Suprapubic skin (tissue), 4 donors: ENCODE measurements around the gene SLX9. TPM values are rescaled to one million over a fixed set of nuclear protein-coding genes. Genes with fewer than 3 reads are reported as not detected.
A peak's percentile ranks its signal among the peaks of the same experiment; 100 is the strongest.

Experiments
- DNase-seq, 2 donors: peaks; one replicate each; pipeline ENCODE4 v3.0.0-alpha.2; 2019; ENCODE audit warnings: low spot score in 2 of 2
- H3K27ac ChIP-seq: fragments of 200-600 bp; sonication (generic); one replicate; pipeline ENCODE4 v1.5.1; 2019
- H3K27me3 ChIP-seq: fragments of 200-600 bp; sonication (generic); one replicate; pipeline ENCODE4 v1.5.1; 2019
- H3K36me3 ChIP-seq: fragments of 200-600 bp; sonication (generic); one replicate; pipeline ENCODE4 v1.5.1; 2019
- H3K4me1 ChIP-seq: fragments of 200-600 bp; sonication (generic); one replicate; pipeline ENCODE4 v1.5.1; 2019
- H3K4me3 ChIP-seq: fragments of 200-600 bp; sonication (generic); one replicate; pipeline ENCODE4 v1.5.1; 2019; ENCODE audit warnings: mild to moderate bottlenecking
- H3K9me3 ChIP-seq: fragments of 200-600 bp; sonication (generic); one replicate; pipeline ENCODE4 v1.5.1; 2019
- CTCF ChIP-seq, 2 donors: fragments of 200-600 bp in 1 of 2; fragments of 450-650 bp in 1 of 2; sonication (generic) in 1 of 2; IDR thresholded peaks; one replicate each; pipeline ENCODE4 v1.5.1; 2016 to 2019; ENCODE audit warnings: antibody characterized with exemption in 2 of 2, mild to moderate bottlenecking in 1 of 2, moderate library complexity in 1 of 2
- EP300 ChIP-seq: sonication (generic); formaldehyde crosslinking; IDR thresholded peaks from one replicate; pipeline ENCODE4 v1.6.1; 2017; ENCODE audit warnings: antibody characterized with exemption
- POLR2A ChIP-seq, 2 donors: fragments of 450-650 bp; IDR thresholded peaks; one replicate each; pipeline ENCODE4 v1.6.1; 2017; ENCODE audit warnings: antibody characterized with exemption in 2 of 2, mild to moderate bottlenecking in 2 of 2, moderate library complexity in 2 of 2
- POLR2AphosphoS5 ChIP-seq, 3 donors: sonication (generic); formaldehyde crosslinking; IDR thresholded peaks; one replicate each; pipeline ENCODE4 v1.6.1; 2017; ENCODE audit warnings: antibody characterized with exemption in 3 of 3
- WGBS: methylation state at CpG from one replicate; pipeline ENCODE4 v1.1.5; 2018; 5-methylcytosine and 5-hydroxymethylcytosine counted together
- total RNA-seq, 4 donors: library from RNA; depleted of rRNA; stranded (reverse); fragments of >200 nt; gene quantifications; one replicate each; pipeline ENCODE4 v1.1.0, GENCODE V29; 2016

SLX9 gene
- total RNA-seq, 4 donors from 2014 or later: 13.4 to 16.9 (median 14.4) TPM

- Histone ChIP-seq H3K4me3 (no peak overlapping the region), H3K36me3 (peaks cover 45% of the 10 kb centered on the region), H3K27me3 (no peaks in the 10 kb centered on the region), H3K4me1 (peaks cover 38% of the 10 kb centered on the region), H3K9me3 (no peaks in the 10 kb centered on the region), H3K27ac (no peak overlapping the region)
- no peak for TF ChIP-seq CTCF (IDR thresholded peaks at IDR 0.05)
- TF ChIP-seq POLR2A (IDR thresholded peaks at IDR 0.05): no peak
- no peak for TF ChIP-seq EP300
- no peak for TF ChIP-seq POLR2AphosphoS5 (IDR thresholded peaks at IDR 0.05)
- 93% methylated on average over 10 of the region's 22 CpGs for WGBS
- no peak for DNase-seq
Observed at GRCh38 chr21:44957047-44957831, 17.4 kb downstream of the SLX9 start.

- Histone ChIP-seq H3K27me3 (no peaks in the 10 kb centered on the region), H3K9me3 (no peaks in the 10 kb centered on the region), H3K27ac (peak overlapping the region; percentile 78), H3K4me1 (peaks cover 38% of the 10 kb centered on the region), H3K36me3 (peaks cover 46% of the 10 kb centered on the region), H3K4me3 (peak overlapping the region; percentile 2)
- DNase-seq: no peak
- no peak for TF ChIP-seq POLR2AphosphoS5 (IDR thresholded peaks at IDR 0.05)
- no peak for TF ChIP-seq CTCF (IDR thresholded peaks at IDR 0.05)
- TF ChIP-seq EP300: no peak
- TF ChIP-seq POLR2A (IDR thresholded peaks at IDR 0.05): no peak
- 76% methylated on average over 18 of the region's 26 CpGs for WGBS
Observed at GRCh38 chr21:44957901-44958451, 18.1 kb downstream of the SLX9 start.

- H3K27ac ChIP-seq: peak overlapping the region; percentile 78
- TF ChIP-seq POLR2A (IDR thresholded peaks at IDR 0.05): no peak
- peak in 1 of 3 donors; percentile 15 for TF ChIP-seq POLR2AphosphoS5 (IDR thresholded peaks at IDR 0.05)
- H3K4me1 ChIP-seq: peaks cover 38% of the 10 kb centered on the region
- no peaks in the 10 kb centered on the region for H3K27me3 ChIP-seq
- H3K9me3 ChIP-seq: no peaks in the 10 kb centered on the region
- WGBS: 21% methylated on average over 10 of the region's 28 CpGs
- H3K4me3 ChIP-seq: peak overlapping the region; percentile 2
- H3K36me3 ChIP-seq: peaks cover 40% of the 10 kb centered on the region
- peak in 1 of 2 donors; percentile 88 for DNase-seq
Observed at GRCh38 chr21:44958471-44959191, 18.8 kb downstream of the SLX9 start.

GRCh38 chr21:44959376-44960091 lies 19.7 kb downstream of the SLX9 start:
- no peaks in the 10 kb centered on the region for H3K9me3 ChIP-seq
- DNase-seq: no peak
- no peaks in the 10 kb centered on the region for H3K27me3 ChIP-seq
- H3K4me1 ChIP-seq: peaks cover 38% of the 10 kb centered on the region
- peak overlapping the region; percentile 2 for H3K4me3 ChIP-seq
- H3K27ac ChIP-seq: peak overlapping the region; percentile 78
- TF ChIP-seq CTCF (IDR thresholded peaks at IDR 0.05) (no peak), POLR2AphosphoS5 (IDR thresholded peaks at IDR 0.05) (no peak), POLR2A (IDR thresholded peaks at IDR 0.05) (no peak), EP300 (no peak)
- 69% methylated on average over 8 of the region's 26 CpGs for WGBS
- H3K36me3 ChIP-seq: peaks cover 40% of the 10 kb centered on the region
